ENCODE measurements around the gene CAPN10.
A peak's percentile ranks its signal among the peaks of the same experiment; 100 is the strongest.

Gene CAPN10

DNA sequence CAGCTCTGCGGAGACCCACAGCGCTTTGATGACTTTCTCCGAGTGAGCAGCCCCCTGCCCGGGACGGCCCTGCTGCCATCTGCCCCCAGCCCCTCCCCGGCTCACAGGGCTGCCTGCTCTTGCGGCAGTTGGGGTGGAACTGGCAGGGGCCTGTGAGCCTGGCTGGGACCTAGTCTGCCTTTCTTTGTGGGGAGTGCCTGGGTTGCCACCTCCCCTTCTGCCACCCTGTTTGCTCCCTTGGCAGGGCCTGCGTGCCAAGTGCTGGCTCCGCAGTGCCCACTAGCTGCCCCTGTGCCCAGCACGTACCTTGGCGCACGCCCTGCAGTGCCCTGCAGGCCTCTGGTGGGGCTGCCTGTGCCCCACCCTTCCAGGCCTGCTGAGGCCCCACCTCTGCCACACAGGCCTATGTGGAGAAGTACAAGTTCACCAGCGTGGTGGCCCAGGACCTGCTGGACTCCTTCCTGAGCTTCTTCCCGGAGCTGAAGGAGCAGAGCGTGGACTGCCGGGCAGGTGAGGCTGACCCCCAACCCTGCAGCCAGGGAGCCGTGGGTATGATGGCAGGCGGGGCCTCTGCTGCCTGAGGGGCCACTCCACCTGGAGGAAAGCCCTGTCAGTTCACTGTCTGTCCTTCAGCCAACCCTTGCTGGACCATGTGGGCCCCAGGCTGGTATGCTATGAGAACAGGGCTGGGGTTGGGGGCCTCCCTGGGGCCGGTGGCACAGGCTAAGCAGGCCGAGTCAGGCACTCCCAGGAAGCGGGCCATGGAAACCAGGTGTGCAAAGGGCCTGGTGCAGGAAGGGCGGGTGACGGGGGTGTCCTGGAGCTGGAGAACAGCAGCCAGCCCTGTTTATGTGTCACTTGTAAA lies 11.2 kb upstream of the CAPN10 start:
- FAIRE-seq, result no peak

DNA sequence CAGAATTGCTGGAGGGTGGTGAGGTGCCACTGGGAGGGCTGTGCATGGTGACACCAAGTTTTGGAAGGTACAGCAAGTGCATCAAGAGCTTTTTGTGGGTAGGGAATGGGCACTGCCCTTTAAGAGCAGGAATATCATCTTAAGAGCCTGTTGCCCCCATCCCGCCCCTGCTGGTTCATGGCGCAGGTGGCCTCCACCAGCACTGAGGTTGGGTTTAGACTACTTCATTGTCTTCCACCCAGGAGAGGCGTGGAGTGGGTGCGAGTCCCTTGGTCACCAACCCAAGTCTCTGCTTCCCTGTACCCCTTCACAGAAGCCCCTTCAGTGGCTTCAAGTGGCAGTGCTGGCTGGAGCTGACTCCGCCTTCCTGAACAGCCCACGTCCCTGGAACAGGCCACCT lies 10.5 kb upstream of the CAPN10 start:
- no peak for FAIRE-seq

- no peak for FAIRE-seq
These were observed 9.9 kb upstream of the CAPN10 start for GRCh38 chr2:240576436-240577205.

DNA sequence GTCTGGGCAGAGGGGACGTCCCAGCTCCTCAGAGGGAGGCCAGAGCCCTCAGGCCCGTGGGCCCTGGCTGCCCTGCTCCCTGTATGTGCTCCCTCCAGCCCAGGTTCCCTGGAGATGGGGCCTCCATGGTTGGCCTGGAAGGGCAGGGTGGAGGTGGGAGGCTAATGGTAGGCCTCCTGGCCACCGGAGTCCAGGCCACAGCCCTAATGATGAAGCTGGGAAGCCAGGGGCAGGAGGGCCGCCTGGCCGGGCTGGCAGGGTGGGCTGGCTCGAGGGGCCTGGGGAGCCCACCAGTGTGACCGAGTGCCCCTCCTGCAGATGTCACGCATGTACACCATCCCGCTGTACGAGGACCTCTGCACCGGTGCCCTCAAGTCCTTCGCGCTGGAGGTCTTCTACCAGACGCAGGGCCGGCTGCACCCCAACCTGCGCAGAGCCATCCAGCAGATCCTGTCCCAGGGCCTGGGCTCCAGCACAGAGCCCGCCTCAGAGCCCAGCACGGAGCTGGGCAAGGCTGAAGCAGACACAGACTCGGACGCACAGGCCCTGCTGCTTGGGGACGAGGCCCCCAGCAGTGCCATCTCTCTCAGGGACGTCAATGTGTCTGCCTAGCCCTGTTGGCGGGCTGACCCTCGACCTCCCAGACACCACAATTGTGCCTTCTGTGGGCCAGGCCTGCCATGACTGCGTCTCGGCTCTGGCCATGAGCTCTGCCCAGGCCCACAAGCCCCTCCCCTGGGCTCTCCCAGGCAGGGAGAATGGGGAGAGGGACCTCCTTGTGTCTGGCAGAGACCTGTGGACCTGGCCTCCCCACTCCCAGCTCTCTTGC lies 9.0 kb upstream of the CAPN10 start:
- no peak for FAIRE-seq

- no peak for FAIRE-seq
These were observed 8.5 kb upstream of the CAPN10 start for GRCh38 chr2:240578110-240578450.

DNA sequence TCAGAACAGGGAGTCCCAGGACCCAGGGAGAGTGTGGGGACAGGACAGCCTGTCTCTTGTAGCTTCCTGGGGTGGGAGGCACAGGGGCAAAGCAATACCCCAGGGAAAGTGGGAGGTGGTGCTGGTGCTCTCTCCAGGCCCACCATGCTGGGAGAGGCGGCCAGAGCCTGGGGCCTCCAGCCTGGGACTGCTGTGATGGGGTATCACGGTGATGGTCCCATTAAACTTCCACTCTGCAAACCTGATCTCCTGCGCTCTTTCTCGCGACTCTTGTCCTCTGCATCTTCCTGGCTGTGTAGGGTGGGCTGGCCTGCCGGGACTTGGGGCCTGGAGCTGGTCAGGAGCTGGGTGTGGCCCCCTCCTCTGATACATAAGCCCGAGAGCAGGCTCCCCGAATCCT lies 8.0 kb upstream of the CAPN10 start:
- no peak for FAIRE-seq

DNA sequence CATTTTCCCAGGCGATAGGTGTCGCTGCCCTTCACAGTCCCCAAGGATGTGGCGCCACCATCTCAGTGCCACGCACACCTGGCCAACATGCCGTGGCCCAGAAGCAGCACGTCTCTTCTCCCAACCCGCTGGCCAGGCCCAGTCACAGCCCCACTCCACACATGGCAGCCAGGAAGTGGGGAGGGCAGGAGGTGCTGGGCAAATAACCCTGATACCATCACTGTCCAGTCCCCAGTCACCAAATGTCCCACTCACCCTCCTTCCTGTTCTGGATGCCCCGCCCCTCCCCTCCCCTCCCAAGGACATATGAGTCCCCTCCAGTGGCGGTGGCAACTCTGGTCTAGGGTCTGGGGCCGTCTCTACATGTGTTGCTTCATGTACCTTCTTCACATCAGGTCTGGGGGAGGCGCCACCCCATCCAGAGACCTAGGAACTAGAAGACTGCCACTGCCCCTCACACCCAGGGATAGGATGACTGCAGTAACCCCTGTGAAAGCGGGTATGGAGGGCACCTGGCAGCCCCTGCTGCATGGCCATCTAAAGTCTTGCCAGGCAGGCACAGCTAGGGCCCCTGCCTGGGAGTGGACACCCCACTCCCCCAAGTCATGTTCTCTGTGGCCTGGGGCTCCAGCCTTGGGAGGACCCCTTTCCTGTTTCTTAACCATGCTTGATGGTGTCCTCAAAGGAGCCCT lies 7.3 kb upstream of the CAPN10 start:
- FAIRE-seq, result no peak

DNA sequence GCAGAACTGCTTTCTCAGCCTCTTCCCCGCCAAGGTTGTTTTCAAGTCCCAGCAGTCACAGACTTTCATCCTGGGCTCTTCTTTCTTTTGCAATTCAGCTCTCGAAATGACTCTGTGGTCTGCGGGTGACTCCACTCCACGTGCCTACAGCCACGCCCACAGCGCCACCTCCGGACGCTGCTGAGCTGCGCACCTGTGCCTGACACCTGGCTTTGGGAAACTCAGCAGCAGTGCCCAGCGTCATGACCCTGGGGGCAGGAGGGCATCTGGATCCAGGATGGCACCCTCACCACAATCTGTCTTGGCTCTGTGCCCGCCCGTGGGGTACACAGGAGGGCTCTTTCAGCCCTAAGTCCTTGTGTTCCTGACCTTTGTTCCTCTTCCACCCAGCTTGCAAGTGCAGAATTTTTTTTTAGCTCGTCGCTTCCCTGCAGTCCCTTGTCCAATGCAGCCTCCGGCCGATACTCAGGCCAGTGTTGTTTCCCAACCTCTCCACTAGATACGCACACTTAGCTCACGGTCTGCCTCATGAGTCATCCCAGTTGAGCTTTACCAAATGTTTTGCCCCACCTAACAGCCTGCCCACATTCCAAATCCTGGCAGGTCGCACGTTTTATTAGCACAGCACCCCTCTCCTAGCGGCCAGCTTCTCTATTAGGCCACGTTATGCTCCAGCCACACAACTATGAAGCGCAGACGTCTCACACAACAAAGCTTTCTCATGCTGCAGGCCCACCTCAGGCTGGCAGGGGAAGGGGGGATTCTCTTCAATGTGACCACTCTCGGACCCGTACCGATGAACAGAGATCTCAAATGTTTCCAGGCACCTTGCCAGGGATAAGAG lies 6.5 kb upstream of the CAPN10 start:
- no peak for FAIRE-seq

- FAIRE-seq, result no peak
These were observed 4.7 kb upstream of the CAPN10 start for GRCh38 chr2:240581811-240582210.

DNA sequence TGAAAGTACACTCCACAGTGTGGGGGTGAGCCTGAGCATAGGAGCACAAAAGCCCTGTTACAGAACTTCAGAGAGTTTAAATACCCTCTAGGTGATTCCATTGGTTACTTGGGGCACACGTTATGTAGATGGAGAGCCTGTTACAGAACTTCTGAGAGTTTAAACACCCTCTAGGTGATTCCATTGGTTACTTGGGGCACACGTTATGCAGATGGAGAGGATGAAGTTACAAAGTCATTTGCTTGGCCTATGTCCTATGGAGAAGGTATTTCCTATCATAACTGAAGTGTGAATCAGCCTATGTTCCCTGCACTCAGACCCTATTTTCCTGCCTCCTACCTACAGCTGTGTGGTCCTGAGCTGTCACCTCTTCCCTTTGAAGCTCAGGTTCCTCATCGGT lies 3.8 kb upstream of the CAPN10 start:
- peak; percentile 94 for FAIRE-seq

DNA sequence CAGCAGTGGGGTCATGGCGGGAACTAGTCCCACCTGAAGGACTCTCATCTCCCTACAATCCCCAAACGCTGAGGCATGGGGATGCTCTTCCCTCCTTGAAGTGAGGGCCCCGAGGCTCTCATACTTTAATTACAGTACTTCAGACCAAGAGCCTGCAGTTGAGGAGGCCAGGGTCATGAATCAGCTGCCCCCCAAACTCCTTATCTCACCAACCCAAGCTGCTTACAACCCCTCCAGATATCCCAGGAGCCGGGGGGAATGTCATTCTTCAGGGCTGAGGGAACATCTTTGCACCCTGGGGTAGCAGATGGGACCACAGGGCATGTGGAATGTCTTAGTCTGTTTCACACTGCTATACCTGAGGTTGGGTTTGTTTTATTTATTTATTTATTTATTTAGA lies 2.8 kb upstream of the CAPN10 start:
- FAIRE-seq, result no peak

GRCh38 chr2:240584486-240585031 lies 2.0 kb upstream of the CAPN10 start:
- FAIRE-seq, result no peak

GRCh38 chr2:240585101-240585500 lies 1.4 kb upstream of the CAPN10 start:
- no peak for FAIRE-seq

- no peak for FAIRE-seq
These were observed 795 bp upstream of the CAPN10 start for GRCh38 chr2:240585681-240586197.

DNA sequence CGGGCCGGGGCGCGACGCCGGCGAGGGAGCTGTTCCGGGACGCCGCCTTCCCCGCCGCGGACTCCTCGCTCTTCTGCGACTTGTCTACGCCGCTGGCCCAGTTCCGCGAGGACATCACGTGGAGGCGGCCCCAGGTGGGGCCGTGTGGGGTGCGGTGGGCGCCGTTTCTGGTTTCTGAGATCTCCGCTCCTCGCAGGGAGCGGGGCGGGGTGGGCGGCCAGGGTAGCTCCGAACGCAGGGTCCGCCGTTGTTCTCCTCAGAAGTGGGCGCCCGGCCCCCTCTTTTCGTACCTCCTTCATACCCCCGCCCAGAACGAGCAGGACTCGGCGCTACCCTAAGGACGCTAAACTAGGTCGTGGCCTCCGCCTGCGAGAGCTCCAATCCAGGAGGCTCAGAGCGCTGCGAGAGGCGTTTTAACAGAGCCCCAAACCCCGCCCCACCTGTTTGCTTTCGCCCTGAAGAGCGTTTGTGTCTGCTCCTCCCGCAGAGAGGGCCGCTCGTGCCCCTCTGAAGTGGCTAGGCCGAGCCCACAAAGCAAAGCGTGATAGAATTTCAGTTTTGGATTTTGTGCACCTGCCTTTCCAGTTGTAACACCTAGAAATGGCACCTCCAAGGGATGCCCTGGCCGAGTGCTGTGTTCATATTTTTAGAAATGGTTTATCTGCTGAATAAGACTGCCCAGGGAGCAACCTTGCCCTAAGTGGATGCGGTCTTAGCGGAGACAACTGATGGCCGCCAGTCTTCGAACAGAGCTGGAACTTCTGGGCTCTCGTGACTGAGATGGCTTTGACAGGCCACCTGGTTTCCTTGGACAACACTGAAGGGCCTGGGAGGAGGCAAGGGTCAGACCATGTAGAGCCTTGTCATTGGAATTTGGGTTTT lies 626 bp downstream of the CAPN10 start:
- FAIRE-seq, result no peak

DNA sequence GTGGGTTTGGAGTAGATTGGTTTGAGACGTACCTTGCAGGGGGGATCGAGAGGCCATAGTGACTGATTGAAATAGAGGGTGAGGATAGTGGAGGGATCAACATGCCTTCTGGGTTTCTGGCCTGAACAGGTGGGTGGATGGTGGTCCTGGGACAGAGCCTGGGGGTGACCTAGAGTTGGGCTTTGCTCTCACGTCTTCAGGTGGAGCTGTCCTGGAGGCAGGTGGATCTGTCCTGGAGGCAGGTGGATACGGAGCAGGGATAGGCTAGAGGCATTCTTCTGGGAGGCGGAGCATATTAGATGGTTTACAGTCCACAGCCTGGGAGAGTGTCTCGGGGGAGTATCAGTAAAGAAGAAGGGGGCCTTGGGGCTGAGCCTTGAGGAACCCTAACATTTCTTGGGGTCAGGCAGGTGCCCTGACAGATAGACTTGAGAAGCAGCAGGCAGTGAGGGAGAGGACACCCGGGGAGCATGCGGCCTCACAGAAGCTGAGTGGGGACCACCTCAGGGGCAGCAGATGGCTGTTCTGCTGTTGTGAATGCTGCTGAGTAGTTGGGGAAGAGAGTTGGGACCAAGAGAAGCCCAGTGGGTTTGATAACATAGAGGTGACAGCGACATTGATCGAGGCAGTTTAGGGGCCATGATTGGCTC lies 1.6 kb downstream of the CAPN10 start:
- no peak for FAIRE-seq

DNA sequence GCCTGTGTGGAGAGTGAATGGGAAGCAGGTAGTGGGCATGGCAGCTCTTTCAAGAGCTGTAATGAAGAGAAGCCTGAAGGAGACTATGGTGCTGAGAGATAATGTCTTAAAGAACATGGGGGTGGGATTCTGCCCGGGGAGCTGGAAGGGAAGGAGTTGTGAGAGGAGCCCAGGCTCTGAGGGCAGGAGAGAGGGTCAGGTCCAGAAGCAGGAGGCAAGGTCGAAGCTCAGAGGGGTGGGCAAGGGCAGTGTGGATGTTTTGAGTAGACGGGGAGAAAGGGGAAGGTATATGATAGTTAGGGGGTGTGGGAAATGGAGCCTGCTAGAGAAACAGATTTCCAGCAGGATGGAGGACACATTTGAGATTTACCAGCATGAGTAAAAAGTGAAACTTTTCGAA lies 2.1 kb downstream of the CAPN10 start:
- FAIRE-seq, result no peak

- FAIRE-seq, result no peak
These were observed 2.8 kb downstream of the CAPN10 start for GRCh38 chr2:240589375-240589774.

- no peak for FAIRE-seq
These were observed 3.5 kb downstream of the CAPN10 start for GRCh38 chr2:240589850-240590525.
